NCI-H526 treated with DMSO at 0.1 percent for 48 hours (cell line): ENCODE measurements around the gene CIRBP.
"Not testable (repeated sequence)": the region's sequence is repeated elsewhere in the genome, so short reads cannot be mapped to it uniquely, and the experiment has no call there.

Source experiments
- DNase-seq: peaks from one replicate; lab custom pipeline; 2025; lab: John Stamatoyannopoulos, UW

Gene CIRBP

GRCh38 chr19:1311543-1312091 lies 42.5 kb downstream of the CIRBP start:
- no peak for DNase-seq

- no peak for DNase-seq
These were observed 43.9 kb downstream of the CIRBP start for GRCh38 chr19:1312767-1313694.

GRCh38 chr19:1313695-1314613 lies 44.8 kb downstream of the CIRBP start:
- DNase-seq, result no peak

GRCh38 chr19:1315470-1316166 lies 46.5 kb downstream of the CIRBP start:
- no peak for DNase-seq

- DNase-seq, result no peak
These were observed 47.3 kb downstream of the CIRBP start for GRCh38 chr19:1316466-1316865.

GRCh38 chr19:1317274-1318003 lies 48.3 kb downstream of the CIRBP start:
- DNase-seq, result no peak

GRCh38 chr19:1318678-1319471 lies 49.7 kb downstream of the CIRBP start:
- no peak for DNase-seq

- not testable (repeated sequence) for DNase-seq
These were observed 51.1 kb downstream of the CIRBP start for GRCh38 chr19:1320282-1320650.

- no peak for DNase-seq
These were observed 52.4 kb downstream of the CIRBP start for GRCh38 chr19:1321539-1321938.

- DNase-seq, result no peak
These were observed 53.3 kb downstream of the CIRBP start for GRCh38 chr19:1322198-1322981.

GRCh38 chr19:1324249-1324805 lies 55.2 kb downstream of the CIRBP start:
- no peak for DNase-seq
